AG09319 (cell line): ENCODE measurements around the gene CPXM1.

Experiments used
- DNase-seq: peaks from one replicate; pipeline ENCODE4 v3.0.0-alpha.2; 2010; ENCODE audit warnings: low read depth; ENCODE audit errors: extremely low read depth
- TF ChIP-seq, protein P1 (sequence below): IDR thresholded peaks from 2 replicates; pipeline ENCODE4 v1.5.1; 2011; ENCODE audit warnings: low read depth, mild to moderate bottlenecking, inconsistent platforms, low read length, moderate library complexity

Gene CPXM1

DNA sequence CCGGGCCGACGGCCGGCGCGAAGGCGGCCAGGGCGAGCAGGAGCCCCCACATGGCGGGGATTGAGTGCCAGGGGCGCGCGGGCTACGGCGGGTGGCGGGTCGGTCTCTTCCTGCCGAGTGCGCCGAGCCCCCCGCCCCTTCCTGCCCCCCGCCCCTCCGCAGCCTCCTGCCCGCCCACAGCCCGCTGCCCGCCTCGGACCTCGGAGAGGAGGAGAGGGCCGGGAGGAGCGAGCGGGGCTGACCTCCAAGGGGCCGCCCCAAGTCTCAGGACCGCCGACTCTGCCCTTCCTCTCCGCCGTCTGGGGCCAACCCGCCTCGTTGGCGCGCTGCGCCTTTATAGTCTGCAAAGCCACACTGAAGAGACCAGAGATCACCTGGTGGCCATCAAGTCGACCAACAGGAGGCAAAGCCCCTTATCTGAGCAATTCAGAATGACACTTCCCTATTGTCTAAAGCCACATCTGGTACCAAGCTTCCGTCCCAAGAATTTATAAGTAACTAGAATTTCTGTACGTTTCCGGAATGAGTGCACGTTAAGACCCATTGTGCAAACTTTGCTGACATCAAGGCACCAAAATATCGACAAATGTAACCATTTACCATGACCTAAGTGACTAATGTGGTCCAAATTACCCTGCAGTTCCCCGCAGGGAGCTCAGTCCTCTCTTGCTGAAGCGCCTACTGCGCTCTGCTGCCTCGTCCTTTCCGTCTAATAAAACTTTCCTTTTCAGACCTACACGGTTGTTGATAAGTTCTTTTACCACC, at the start of gene CPXM1:
Gene CPXM1 (minus strand): TSS at position 107 of the 765 bp plus-strand sequence. CDS start 55 bp downstream, at position 52.
- TF ChIP-seq, protein P1, sequence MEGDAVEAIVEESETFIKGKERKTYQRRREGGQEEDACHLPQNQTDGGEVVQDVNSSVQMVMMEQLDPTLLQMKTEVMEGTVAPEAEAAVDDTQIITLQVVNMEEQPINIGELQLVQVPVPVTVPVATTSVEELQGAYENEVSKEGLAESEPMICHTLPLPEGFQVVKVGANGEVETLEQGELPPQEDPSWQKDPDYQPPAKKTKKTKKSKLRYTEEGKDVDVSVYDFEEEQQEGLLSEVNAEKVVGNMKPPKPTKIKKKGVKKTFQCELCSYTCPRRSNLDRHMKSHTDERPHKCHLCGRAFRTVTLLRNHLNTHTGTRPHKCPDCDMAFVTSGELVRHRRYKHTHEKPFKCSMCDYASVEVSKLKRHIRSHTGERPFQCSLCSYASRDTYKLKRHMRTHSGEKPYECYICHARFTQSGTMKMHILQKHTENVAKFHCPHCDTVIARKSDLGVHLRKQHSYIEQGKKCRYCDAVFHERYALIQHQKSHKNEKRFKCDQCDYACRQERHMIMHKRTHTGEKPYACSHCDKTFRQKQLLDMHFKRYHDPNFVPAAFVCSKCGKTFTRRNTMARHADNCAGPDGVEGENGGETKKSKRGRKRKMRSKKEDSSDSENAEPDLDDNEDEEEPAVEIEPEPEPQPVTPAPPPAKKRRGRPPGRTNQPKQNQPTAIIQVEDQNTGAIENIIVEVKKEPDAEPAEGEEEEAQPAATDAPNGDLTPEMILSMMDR, result no peak
- DNase-seq, result no peak

DNA sequence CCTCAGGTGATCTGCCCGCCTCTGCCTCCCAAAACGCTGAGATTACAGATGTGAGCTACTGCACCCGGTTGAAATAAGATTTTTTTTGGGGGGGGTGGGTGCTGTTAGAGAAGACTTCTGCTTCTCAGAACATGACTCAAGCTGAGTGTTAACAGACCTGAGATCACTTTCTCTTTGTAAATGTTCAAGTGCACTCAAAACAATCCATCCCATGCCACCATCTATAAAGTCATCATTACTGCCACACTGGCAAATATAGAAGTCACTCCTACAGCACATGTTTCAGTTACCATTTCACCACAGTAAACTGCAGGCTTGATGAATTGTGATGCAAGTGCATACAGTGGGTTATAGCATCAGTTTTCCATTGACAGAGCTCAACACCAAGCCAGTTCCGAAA, 49.1 kb upstream of the CPXM1 start:
- TF ChIP-seq, protein P1, result no peak
- DNase-seq, result no peak

DNA sequence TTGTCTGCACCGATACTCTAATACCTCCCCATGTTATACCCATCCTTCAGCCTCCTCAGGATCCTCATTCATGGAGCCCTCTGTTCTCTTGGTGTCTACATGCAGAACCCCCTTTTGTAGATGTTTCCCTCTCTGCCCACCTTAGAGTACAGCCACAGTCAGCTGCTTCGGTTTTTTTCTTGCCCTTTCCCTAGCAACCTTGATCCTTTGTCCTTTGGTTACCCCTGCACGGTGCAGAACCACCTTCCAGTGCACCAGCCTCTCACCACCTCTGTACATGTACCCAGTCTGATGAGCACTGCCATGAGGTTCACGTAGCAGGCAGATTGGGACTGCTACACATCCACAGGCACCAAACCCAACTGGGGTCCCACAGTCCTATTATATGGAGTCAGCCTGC, 47.4 kb upstream of the CPXM1 start:
- DNase-seq, result no peak
- TF ChIP-seq, protein P1, result no peak

DNA sequence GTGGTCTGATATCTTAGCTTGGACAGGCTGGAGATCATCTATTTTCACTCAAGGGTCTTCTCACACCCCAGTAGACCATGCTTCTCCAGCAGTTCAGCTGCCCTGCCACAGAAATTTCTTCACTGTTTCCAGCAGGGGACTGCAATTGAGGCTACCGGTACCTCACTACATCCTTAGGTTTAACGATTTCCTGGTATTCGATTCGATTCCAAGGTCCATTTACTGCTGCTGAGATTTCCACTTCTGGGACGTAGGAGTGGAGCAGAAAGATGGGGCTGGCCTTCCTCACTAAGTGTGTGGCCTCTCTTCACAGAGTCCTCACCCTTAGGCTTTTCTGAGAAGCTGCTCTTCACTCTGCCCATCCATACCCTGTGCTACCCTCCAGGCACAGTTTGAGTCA, 46.3 kb upstream of the CPXM1 start:
- TF ChIP-seq, protein P1, result no peak
- DNase-seq, result no peak

DNA sequence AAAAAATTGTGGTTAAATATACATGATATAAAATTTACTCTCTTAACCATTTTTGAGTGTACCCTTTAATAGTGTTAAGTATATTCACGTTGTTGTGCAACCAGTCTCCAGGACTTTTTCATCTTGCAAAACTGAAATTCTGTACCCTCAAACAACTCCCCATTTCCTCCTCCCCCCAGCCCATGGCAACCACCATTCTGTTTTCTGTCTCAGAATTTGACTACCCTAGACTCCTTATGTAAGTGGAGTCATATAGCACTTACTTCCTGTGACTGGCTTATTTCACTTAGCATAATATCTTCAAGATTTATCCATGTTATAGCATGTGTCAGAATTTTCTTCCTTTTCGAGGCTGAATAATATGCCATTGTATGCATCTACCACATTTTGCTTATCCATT, 45.2 kb upstream of the CPXM1 start:
- TF ChIP-seq, protein P1, result no peak
- DNase-seq, result no peak

DNA sequence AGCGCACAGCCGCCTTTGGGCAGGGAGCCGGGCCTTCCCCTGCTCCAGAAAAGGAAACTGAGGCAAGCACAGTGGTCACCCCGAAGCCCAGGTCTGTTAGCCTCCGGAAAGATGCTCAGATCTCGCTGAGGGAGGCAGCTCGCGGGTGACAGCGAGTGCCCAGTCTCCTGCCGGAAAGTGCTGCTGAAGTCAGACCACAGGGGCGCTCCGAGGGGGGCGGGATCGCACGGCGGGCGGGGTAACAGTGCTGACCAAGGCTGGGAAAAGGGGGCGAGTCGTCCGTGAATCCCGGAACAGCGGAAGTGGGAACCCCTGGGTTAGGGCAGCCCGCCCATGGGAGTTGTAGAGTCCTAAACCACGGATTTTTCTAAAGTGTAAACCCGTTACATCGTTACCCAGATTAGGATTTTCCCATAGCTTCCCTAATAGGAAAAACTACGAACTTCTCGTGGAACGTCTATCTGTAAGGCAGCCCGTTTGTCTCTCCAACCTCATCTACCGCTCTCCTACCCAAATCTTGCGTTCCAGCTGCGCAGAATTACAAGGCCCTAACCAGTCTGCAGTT, 40.6 kb upstream of the CPXM1 start:
- peak; percentile 34 for DNase-seq

More for the DNA sequence above, 40.6 kb upstream of the CPXM1 start:
- TF ChIP-seq, protein P1, result no peak
